ENCODE measurements around the gene GPR142.

Gene GPR142

DNA sequence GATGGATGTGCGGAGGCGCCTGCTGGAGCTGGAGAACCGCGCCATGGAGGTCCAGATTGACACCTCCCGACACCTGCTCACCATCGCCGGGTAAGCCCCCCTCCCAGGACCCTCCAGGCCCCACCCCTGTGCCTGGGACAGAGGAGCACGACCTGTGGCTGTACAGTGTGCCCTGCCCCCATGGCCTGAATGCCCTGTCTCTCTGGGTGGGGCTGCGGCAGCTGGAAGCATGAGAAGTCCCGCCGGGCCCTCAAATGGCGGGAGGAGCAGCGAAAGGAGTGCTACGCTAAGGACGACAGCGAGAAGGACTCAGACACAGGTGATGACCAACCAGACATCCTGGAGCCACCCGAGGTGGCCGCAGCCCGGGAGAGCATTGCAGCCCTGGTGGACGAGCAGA lies 16.8 kb upstream of the GPR142 start:
- TF ChIP-seq, protein P1, sequence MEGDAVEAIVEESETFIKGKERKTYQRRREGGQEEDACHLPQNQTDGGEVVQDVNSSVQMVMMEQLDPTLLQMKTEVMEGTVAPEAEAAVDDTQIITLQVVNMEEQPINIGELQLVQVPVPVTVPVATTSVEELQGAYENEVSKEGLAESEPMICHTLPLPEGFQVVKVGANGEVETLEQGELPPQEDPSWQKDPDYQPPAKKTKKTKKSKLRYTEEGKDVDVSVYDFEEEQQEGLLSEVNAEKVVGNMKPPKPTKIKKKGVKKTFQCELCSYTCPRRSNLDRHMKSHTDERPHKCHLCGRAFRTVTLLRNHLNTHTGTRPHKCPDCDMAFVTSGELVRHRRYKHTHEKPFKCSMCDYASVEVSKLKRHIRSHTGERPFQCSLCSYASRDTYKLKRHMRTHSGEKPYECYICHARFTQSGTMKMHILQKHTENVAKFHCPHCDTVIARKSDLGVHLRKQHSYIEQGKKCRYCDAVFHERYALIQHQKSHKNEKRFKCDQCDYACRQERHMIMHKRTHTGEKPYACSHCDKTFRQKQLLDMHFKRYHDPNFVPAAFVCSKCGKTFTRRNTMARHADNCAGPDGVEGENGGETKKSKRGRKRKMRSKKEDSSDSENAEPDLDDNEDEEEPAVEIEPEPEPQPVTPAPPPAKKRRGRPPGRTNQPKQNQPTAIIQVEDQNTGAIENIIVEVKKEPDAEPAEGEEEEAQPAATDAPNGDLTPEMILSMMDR (IDR thresholded peaks at IDR 0.05; ENCODE audit: borderline replicate concordance, control extremely low read depth, extremely low read depth, insufficient read depth, missing control alignments), result no peak
- in situ Hi-C loops (cut with MboI; ENCODE audit: low sequenced_read_pairs, unreplicated experiment), result no loop called here
- DNase-seq (ENCODE audit: low spot score), result no peak

DNA sequence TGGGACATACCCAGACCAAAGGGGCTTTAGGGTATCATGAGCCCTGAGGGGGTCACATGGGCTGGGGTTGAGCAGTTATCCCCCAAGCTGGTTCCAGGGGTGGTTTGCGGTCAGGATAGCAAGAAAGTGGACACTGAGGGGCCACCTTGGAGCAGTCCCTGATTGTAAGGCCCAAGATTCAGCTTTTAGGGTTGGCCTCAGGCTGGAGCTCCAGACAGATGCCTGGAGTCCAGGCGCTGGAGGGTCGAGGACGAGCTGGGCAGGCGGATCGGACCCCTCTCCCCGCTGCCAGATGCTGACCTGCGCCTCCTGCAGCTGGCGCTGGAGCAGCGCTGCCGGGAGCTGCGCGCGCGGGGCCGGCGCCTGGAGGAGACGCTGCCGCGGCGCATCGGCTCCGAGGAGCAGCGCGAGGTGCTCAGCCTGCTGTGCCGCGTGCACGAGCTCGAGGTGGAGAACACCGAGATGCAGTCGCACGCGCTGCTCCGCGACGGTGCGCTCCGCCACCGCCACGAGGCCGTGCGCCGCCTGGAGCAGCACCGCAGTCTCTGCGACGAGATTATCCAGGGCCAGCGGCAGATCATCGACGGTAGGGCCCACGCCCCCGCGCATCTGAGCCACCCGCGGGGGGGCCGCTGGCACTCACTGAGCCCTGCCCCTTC lies 15.6 kb upstream of the GPR142 start:
- TF ChIP-seq, protein P1 (IDR thresholded peaks at IDR 0.05; ENCODE audit: borderline replicate concordance, control extremely low read depth, extremely low read depth, insufficient read depth, missing control alignments), result no peak
- in situ Hi-C loops (cut with MboI; ENCODE audit: low sequenced_read_pairs, unreplicated experiment), result no loop called here
- DNase-seq (ENCODE audit: low spot score), result no peak

DNA sequence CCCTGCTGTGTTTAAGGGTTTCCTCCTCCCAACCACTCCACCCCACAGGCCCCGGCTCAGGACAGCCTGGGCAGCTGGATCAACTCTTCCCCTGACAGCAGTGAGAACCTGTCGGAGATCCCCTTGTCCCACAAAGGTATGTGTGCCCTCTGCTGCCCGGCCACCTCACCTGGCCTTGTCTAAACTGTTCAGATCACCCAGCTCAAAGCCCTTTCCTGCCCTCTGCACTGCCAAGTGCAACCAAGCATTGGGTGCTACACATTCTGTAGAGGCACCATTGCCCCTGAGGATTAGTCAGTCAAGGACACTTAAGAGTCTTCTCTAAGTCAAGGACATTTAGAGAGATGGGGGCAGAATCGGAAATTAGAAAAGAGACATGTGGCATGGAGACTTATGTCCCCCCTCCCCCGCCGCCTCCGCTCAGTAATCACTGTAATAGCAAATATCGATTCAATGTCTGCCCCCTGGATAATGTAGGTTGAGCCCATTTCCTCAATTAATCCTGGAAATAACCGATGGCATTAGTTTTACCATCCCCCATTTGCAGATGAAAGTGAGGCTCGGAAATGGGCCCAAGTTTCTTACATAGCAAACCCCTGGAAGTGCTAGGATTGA lies 13.8 kb upstream of the GPR142 start:
- in situ Hi-C loops (cut with MboI; ENCODE audit: low sequenced_read_pairs, unreplicated experiment), result no loop called here
- TF ChIP-seq, protein P1 (IDR thresholded peaks at IDR 0.05; ENCODE audit: borderline replicate concordance, control extremely low read depth, extremely low read depth, insufficient read depth, missing control alignments), result no peak
- no peak for DNase-seq (ENCODE audit: low spot score)

DNA sequence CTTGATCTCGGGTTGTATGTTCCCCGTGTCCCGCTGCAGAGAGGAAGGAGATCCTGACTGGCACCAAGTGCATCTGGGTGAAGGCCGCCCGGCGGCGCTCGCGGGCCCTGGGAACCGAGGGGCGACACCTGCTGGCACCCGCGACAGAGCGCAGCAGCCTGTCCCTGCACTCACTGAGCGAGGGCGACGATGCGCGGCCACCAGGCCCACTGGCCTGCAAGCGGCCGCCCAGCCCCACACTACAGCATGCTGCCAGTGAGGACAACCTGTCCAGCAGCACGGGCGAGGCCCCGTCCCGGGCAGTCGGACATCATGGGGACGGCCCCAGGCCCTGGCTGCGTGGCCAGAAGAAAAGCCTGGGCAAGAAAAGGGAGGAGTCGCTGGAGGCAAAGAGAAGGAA lies 13.2 kb upstream of the GPR142 start:
- in situ Hi-C loops (cut with MboI; ENCODE audit: low sequenced_read_pairs, unreplicated experiment), result no loop called here
- TF ChIP-seq, protein P1 (IDR thresholded peaks at IDR 0.05; ENCODE audit: borderline replicate concordance, control extremely low read depth, extremely low read depth, insufficient read depth, missing control alignments), result peak; percentile 85
- DNase-seq (ENCODE audit: low spot score), result peak; percentile 89

DNA sequence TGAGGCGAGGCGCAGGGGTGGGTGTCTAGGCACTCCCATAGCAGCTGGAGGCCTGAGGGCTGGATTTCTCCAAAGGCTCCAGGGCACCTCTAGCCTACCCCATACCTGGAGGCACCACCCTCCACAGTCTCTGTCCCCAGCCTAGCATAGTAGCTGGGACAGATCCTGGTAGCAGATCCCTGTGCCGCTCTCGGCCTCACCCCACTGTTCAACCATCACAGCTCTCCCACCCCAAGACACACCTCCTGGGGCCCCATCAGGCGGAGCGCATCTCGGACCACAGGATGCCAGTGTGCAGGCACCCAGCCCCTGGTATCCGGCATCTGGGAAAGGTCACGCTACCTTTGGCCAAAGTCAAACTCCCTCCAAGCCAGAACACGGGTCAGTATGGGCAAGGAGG lies 12.7 kb upstream of the GPR142 start:
- in situ Hi-C loops (cut with MboI; ENCODE audit: low sequenced_read_pairs, unreplicated experiment), result no loop called here

DNA sequence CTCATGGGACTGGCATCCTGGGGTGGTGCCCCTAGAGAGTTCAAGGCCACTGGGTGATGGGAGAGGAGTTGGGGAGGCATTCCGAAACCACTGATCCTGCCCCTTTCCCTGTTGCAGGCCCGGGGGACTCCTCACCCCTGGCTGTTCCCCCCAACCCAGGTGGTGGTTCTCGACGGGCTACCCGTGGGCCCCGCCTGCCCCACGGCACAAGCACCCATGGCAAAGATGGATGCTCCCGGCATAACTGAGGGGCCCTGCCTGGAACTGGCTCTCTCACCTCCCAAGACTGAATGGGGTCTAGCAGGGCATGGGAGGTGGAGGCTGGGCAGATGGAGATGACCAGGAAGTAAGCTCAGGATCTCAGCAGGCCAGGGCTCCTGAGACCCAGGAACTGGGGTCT lies 12.2 kb upstream of the GPR142 start:
- no peak for DNase-seq (ENCODE audit: low spot score)
- TF ChIP-seq, protein P1 (IDR thresholded peaks at IDR 0.05; ENCODE audit: borderline replicate concordance, control extremely low read depth, extremely low read depth, insufficient read depth, missing control alignments), result no peak
- in situ Hi-C loops (cut with MboI; ENCODE audit: low sequenced_read_pairs, unreplicated experiment), result no loop called here

More for the DNA sequence above, 12.7 kb upstream of the GPR142 start:
- TF ChIP-seq, protein P1 (IDR thresholded peaks at IDR 0.05; ENCODE audit: borderline replicate concordance, control extremely low read depth, extremely low read depth, insufficient read depth, missing control alignments), result no peak
- no peak for DNase-seq (ENCODE audit: low spot score)

Measured in GM13976 (cell line).